WTC11 (cell line): ENCODE measurements around the gene COL25A1.

ENCODE experiments used
- CREM ChIP-seq: sonication (generic); formaldehyde crosslinking; IDR thresholded peaks from 2 replicates; pipeline ENCODE4 v1.8.1; 2022; ENCODE audit warnings: mild to moderate bottlenecking, missing genetic modification reagents, moderate library complexity
- ETV6 ChIP-seq: sonication (generic); formaldehyde crosslinking; IDR thresholded peaks from 2 replicates; pipeline ENCODE4 v1.8.1; 2022; ENCODE audit warnings: mild to moderate bottlenecking, missing genetic modification reagents
- NFYB ChIP-seq: sonication (generic); formaldehyde crosslinking; conservative IDR thresholded peaks from 2 replicates; pipeline ENCODE4 v1.8.0; 2022; ENCODE audit warnings: low read depth, missing genetic modification reagents
- ZNF263 ChIP-seq: sonication (generic); formaldehyde crosslinking; IDR thresholded peaks from 2 replicates; pipeline ENCODE4 v1.8.1; 2022; ENCODE audit warnings: low read depth, mild to moderate bottlenecking, moderate library complexity, missing genetic modification reagents
- TF ChIP-seq, protein P1 (sequence below): fragments of 200-600 bp; IDR thresholded peaks from 2 replicates; pipeline ENCODE4 v1.8.0; 2022; ENCODE audit warnings: antibody characterized with exemption
- TF ChIP-seq, protein P2 (sequence below): sonication (generic); formaldehyde crosslinking; IDR thresholded peaks from 2 replicates; pipeline ENCODE4 v1.8.0; 2023; ENCODE audit warnings: mild to moderate bottlenecking, missing genetic modification reagents
- TF ChIP-seq, protein P3 (sequence below): sonication (generic); formaldehyde crosslinking; IDR thresholded peaks from 2 replicates; pipeline ENCODE4 v1.8.1; 2022; ENCODE audit warnings: low read depth, mild to moderate bottlenecking, moderate library complexity, missing genetic modification reagents, borderline replicate concordance
- TF ChIP-seq, protein P4 (sequence below): sonication (generic); formaldehyde crosslinking; IDR thresholded peaks from 2 replicates; pipeline ENCODE4 v1.8.1; 2022; ENCODE audit warnings: mild to moderate bottlenecking, moderate library complexity, missing genetic modification reagents
- TF ChIP-seq, protein P5 (sequence below): sonication (generic); formaldehyde crosslinking; IDR thresholded peaks from 2 replicates; pipeline ENCODE4 v1.8.0; 2022; ENCODE audit warnings: mild to moderate bottlenecking, missing genetic modification reagents
- TF ChIP-seq, protein P6 (sequence below): sonication (generic); formaldehyde crosslinking; IDR thresholded peaks from 2 replicates; pipeline ENCODE4 v1.8.1; 2023; ENCODE audit warnings: mild to moderate bottlenecking, missing genetic modification reagents, borderline replicate concordance

DNA sequence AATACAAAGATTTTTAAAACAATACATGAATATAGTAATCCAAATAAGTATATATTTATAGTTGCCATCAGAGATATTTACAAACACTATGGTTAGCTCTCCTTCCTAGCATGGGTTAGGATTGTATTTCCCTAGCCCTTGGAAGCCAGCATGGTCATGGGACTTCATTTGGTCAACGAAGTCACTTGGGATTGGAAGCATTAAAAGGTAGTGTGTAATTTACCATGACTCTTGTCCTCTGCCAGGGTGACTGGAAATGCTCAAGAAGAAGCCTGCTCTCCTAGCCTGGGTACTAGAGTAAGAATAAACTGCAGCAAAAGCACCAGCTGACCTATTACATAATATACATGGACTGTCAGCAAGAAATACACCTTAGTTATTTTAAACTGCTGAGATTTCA is 102.9 kb downstream of the COL25A1 start:
- TF ChIP-seq, protein P1, sequence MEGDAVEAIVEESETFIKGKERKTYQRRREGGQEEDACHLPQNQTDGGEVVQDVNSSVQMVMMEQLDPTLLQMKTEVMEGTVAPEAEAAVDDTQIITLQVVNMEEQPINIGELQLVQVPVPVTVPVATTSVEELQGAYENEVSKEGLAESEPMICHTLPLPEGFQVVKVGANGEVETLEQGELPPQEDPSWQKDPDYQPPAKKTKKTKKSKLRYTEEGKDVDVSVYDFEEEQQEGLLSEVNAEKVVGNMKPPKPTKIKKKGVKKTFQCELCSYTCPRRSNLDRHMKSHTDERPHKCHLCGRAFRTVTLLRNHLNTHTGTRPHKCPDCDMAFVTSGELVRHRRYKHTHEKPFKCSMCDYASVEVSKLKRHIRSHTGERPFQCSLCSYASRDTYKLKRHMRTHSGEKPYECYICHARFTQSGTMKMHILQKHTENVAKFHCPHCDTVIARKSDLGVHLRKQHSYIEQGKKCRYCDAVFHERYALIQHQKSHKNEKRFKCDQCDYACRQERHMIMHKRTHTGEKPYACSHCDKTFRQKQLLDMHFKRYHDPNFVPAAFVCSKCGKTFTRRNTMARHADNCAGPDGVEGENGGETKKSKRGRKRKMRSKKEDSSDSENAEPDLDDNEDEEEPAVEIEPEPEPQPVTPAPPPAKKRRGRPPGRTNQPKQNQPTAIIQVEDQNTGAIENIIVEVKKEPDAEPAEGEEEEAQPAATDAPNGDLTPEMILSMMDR, result no peak
- TF ChIP-seq CREM (CRISPR knock-in tag), result no peak
- TF ChIP-seq, protein P2, sequence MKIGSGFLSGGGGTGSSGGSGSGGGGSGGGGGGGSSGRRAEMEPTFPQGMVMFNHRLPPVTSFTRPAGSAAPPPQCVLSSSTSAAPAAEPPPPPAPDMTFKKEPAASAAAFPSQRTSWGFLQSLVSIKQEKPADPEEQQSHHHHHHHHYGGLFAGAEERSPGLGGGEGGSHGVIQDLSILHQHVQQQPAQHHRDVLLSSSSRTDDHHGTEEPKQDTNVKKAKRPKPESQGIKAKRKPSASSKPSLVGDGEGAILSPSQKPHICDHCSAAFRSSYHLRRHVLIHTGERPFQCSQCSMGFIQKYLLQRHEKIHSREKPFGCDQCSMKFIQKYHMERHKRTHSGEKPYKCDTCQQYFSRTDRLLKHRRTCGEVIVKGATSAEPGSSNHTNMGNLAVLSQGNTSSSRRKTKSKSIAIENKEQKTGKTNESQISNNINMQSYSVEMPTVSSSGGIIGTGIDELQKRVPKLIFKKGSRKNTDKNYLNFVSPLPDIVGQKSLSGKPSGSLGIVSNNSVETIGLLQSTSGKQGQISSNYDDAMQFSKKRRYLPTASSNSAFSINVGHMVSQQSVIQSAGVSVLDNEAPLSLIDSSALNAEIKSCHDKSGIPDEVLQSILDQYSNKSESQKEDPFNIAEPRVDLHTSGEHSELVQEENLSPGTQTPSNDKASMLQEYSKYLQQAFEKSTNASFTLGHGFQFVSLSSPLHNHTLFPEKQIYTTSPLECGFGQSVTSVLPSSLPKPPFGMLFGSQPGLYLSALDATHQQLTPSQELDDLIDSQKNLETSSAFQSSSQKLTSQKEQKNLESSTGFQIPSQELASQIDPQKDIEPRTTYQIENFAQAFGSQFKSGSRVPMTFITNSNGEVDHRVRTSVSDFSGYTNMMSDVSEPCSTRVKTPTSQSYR (CRISPR knock-in tag), result no peak
- TF ChIP-seq ZNF263 (CRISPR knock-in tag), result no peak
- TF ChIP-seq ETV6, result no peak
- TF ChIP-seq, protein P3, sequence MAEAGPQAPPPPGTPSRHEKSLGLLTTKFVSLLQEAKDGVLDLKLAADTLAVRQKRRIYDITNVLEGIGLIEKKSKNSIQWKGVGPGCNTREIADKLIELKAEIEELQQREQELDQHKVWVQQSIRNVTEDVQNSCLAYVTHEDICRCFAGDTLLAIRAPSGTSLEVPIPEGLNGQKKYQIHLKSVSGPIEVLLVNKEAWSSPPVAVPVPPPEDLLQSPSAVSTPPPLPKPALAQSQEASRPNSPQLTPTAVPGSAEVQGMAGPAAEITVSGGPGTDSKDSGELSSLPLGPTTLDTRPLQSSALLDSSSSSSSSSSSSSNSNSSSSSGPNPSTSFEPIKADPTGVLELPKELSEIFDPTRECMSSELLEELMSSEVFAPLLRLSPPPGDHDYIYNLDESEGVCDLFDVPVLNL (CRISPR knock-in tag), result no peak
- TF ChIP-seq NFYB (CRISPR knock-in tag), result no peak
- TF ChIP-seq, protein P4, sequence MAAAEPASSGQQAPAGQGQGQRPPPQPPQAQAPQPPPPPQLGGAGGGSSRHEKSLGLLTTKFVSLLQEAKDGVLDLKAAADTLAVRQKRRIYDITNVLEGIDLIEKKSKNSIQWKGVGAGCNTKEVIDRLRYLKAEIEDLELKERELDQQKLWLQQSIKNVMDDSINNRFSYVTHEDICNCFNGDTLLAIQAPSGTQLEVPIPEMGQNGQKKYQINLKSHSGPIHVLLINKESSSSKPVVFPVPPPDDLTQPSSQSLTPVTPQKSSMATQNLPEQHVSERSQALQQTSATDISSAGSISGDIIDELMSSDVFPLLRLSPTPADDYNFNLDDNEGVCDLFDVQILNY (CRISPR knock-in tag), result no peak
- TF ChIP-seq, protein P5, sequence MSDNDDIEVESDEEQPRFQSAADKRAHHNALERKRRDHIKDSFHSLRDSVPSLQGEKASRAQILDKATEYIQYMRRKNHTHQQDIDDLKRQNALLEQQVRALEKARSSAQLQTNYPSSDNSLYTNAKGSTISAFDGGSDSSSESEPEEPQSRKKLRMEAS, result no peak
- TF ChIP-seq, protein P6, sequence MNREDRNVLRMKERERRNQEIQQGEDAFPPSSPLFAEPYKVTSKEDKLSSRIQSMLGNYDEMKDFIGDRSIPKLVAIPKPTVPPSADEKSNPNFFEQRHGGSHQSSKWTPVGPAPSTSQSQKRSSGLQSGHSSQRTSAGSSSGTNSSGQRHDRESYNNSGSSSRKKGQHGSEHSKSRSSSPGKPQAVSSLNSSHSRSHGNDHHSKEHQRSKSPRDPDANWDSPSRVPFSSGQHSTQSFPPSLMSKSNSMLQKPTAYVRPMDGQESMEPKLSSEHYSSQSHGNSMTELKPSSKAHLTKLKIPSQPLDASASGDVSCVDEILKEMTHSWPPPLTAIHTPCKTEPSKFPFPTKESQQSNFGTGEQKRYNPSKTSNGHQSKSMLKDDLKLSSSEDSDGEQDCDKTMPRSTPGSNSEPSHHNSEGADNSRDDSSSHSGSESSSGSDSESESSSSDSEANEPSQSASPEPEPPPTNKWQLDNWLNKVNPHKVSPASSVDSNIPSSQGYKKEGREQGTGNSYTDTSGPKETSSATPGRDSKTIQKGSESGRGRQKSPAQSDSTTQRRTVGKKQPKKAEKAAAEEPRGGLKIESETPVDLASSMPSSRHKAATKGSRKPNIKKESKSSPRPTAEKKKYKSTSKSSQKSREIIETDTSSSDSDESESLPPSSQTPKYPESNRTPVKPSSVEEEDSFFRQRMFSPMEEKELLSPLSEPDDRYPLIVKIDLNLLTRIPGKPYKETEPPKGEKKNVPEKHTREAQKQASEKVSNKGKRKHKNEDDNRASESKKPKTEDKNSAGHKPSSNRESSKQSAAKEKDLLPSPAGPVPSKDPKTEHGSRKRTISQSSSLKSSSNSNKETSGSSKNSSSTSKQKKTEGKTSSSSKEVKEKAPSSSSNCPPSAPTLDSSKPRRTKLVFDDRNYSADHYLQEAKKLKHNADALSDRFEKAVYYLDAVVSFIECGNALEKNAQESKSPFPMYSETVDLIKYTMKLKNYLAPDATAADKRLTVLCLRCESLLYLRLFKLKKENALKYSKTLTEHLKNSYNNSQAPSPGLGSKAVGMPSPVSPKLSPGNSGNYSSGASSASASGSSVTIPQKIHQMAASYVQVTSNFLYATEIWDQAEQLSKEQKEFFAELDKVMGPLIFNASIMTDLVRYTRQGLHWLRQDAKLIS, result no peak
